Central memory CD8-positive, alpha-beta T cell (primary cell): ENCODE results near the gene BMP2K.
A peak's percentile ranks its signal among the peaks of the same experiment; 100 is the strongest.

Experiments used
- ATAC-seq: fragments of 150-1000 bp; cut with Tn5 transposase; replicated peaks from 2 replicates; pipeline ENCODE4 v1.10.0; 2022; ENCODE audit warnings: mild to moderate bottlenecking, moderate FRiP score, moderate number of reproducible peaks; ENCODE audit not compliant: poor library complexity, severe bottlenecking; ENCODE audit errors: extremely low read depth
- DNase-seq, 2 donors: peaks; one replicate each; pipeline ENCODE4 v3.0.0; 2021; ENCODE audit warnings: low spot score in 2 of 2
- H3K27ac Mint-ChIP-seq: one replicate; pipeline ENCODE4 v1.8.0; 2022; ENCODE audit warnings: low read depth, mild to moderate bottlenecking, moderate library complexity, mixed read lengths
- H3K27me3 Mint-ChIP-seq: one replicate; pipeline ENCODE4 v1.8.0; 2022; ENCODE audit warnings: mixed read lengths
- H3K36me3 Mint-ChIP-seq: one replicate; pipeline ENCODE4 v1.8.0; 2022; ENCODE audit warnings: mild to moderate bottlenecking, moderate library complexity, mixed read lengths; ENCODE audit not compliant: insufficient read depth
- H3K4me1 Mint-ChIP-seq: one replicate; pipeline ENCODE4 v1.8.0; 2022; ENCODE audit warnings: mixed read lengths
- H3K4me3 Mint-ChIP-seq: one replicate; pipeline ENCODE4 v1.8.0; 2022; ENCODE audit warnings: mild to moderate bottlenecking, moderate library complexity, mixed read lengths
- H3K9me3 Mint-ChIP-seq: one replicate; pipeline ENCODE4 v1.8.0; 2022; ENCODE audit warnings: mixed read lengths

The BMP2K gene

GRCh38 chr4:78767350-78767749 is 8.8 kb upstream of the BMP2K start:
- Mint-ChIP-seq H3K27ac (no peak overlapping the region), H3K4me3 (no peak overlapping the region), H3K4me1 (no peaks in the 10 kb centered on the region), H3K27me3 (no peaks in the 10 kb centered on the region), H3K36me3 (no peaks in the 10 kb centered on the region), H3K9me3 (no peaks in the 10 kb centered on the region)
- DNase-seq (no peak), ATAC-seq (no peak)

DNA sequence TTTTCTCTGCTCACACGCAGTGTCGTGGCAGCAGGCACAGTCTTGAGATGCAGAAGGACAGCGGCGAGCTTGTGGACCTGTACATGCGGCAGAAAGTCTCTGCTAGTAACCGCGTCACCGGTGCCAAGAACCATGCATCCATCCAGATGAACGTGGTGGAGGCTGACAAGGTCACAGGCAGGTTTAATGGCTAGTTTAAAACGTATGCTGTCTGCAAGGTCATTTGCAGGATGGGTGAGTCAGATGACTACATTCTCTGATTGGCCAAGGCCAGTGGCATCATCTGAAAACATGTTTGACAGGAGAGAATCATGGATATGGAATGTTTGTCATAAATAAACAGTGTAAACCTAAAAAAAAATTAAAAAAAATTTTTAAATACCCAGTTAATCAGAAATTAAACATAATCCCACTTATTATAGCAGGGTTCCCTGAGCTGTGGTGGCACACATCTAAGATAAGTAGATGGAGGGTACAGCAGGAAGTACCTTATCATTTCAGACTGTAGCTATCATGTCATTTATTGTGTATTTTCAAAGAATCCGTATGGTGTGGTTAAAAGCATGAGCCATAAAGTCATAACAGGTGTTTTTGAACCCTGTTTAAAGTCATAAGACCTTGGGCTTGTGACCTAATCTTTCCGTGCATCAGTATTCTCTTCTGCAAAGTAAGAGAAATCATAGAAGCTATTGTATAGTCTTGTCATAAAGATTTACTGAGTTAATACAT is 7.5 kb upstream of the BMP2K start:
- H3K9me3 Mint-ChIP-seq: no peaks in the 10 kb centered on the region
- no peak overlapping the region for H3K4me3 Mint-ChIP-seq
- H3K4me1 Mint-ChIP-seq: no peaks in the 10 kb centered on the region
- H3K36me3 Mint-ChIP-seq: no peaks in the 10 kb centered on the region
- no peaks in the 10 kb centered on the region for H3K27me3 Mint-ChIP-seq
- ATAC-seq: no peak
- no peak overlapping the region for H3K27ac Mint-ChIP-seq
- no peak for DNase-seq

DNA sequence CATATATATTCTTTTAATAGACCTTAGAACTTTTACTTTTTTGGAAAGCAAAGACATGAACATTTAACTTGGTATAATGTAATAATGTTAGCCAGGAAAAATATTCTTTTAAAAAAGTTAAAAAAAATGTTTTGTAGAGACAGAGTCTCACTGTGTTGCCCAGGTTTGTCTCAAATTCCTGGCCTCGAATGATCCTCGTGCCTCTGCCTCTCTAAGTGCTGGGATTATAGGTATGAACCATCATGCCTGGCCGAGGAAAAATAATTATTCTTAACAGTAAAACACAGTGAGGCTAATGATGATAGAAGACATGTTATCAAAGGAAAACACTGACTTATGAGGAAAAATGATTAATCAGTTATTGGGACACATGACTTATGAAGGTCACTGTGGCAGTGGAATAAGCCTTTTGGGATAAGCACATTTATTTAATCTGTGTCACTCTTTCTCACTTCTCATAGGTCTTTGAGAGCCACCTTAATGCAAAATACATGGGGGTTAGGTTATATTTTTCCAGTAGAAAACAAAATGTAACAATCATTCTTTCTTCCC is 6.0 kb upstream of the BMP2K start:
- no peak overlapping the region for H3K4me3 Mint-ChIP-seq
- ATAC-seq (no peak), DNase-seq (no peak)
- no peaks in the 10 kb centered on the region for H3K27me3 Mint-ChIP-seq
- no peaks in the 10 kb centered on the region for H3K36me3 Mint-ChIP-seq
- H3K9me3 Mint-ChIP-seq: no peaks in the 10 kb centered on the region
- no peaks in the 10 kb centered on the region for H3K4me1 Mint-ChIP-seq
- no peak overlapping the region for H3K27ac Mint-ChIP-seq

- H3K4me3 Mint-ChIP-seq: no peak overlapping the region
Observed at GRCh38 chr4:78772526-78773091, 3.5 kb upstream of the BMP2K start.

DNA sequence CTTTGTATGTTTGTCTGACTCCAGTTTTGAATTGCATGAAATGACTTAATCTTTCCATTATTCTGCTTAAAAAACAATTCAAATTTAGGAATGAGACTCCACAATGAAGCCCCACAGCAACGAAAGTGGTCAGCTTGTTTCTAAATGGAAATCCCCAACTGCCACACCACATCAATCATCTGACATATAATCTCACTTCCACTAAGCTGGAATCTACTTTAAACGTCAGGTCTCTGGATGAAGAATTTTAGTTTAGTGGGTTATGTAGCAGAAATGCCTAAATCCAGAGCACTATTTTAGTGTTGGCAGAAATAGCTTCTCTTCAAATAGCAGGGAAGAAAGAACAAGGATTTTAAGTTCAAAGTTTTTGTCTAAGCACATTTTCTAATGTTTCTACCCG is 1.7 kb upstream of the BMP2K start:
- no peak overlapping the region for H3K27ac Mint-ChIP-seq
- peaks cover 12% of the 10 kb centered on the region for H3K4me1 Mint-ChIP-seq
- DNase-seq (no peak), ATAC-seq (no peak)
- peaks cover 12% of the 10 kb centered on the region for H3K36me3 Mint-ChIP-seq
- no peaks in the 10 kb centered on the region for H3K9me3 Mint-ChIP-seq
- no peak overlapping the region for H3K4me3 Mint-ChIP-seq
- no peaks in the 10 kb centered on the region for H3K27me3 Mint-ChIP-seq

More at GRCh38 chr4:78772526-78773091, 3.5 kb upstream of the BMP2K start:
- H3K36me3 Mint-ChIP-seq: peaks cover 12% of the 10 kb centered on the region
- H3K4me1 Mint-ChIP-seq: peaks cover 10% of the 10 kb centered on the region
- DNase-seq (no peak), ATAC-seq (no peak)
- H3K27me3 Mint-ChIP-seq: no peaks in the 10 kb centered on the region
- H3K27ac Mint-ChIP-seq: no peak overlapping the region
- no peaks in the 10 kb centered on the region for H3K9me3 Mint-ChIP-seq

- Mint-ChIP-seq H3K4me1 (peaks cover 12% of the 10 kb centered on the region), H3K4me3 (peak overlapping the region; percentile 87), H3K27ac (peak overlapping the region; percentile 89), H3K36me3 (peaks cover 12% of the 10 kb centered on the region), H3K27me3 (no peaks in the 10 kb centered on the region), H3K9me3 (no peaks in the 10 kb centered on the region)
- peak; percentile 75 to 81 for DNase-seq
- ATAC-seq: peak; percentile 64
Observed at GRCh38 chr4:78775303-78776078, 659 bp upstream of the BMP2K start.

DNA sequence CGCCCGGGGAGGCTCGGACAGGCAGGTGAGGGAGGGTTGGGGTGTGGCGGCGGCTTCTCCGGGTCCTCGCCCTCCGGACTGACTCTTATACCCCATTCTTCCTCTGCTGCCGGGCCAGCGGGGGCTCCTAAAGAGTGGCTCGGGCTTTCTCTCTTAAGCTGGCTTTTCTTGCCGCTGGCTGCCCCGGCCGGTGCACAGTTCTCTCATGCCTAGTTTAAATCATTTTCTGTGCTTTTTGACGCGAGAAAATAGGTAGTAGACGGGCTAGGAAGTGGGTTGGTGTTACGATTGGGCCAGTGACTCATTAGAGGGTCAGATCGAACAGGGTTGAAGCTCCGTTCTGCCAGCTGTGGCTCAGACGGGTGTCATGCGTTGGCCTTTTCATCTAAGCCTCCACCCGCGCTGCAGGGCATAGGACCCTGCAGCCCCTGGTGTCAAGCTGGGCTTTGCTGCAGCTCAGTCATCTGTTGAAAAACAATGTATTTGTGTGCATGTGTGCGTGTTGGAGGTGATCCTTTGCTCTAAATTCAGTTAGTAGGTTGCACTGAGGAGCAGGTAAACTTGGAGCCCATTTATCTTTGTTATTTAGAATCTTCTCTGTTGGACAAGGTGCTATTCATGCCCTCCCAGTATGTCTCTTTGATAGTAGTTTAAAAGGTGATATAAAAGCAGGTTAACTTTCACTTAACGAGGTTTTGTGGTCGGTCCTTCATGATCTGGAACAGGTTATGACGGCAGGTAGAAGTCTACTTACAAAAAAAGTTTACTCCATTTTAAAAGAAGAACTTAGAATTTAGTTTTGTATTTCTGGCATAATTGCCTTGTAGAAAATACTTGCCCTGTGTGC is 802 bp downstream of the BMP2K start:
- H3K4me3 Mint-ChIP-seq: peak overlapping the region; percentile 87
- peak overlapping the region; percentile 92 for H3K27ac Mint-ChIP-seq
- ATAC-seq (peak; percentile 38), DNase-seq (peak; percentile 13 to 14)
- H3K36me3 Mint-ChIP-seq: peaks cover 12% of the 10 kb centered on the region
- H3K4me1 Mint-ChIP-seq: peaks cover 12% of the 10 kb centered on the region
- H3K27me3 Mint-ChIP-seq: no peaks in the 10 kb centered on the region
- H3K9me3 Mint-ChIP-seq: no peaks in the 10 kb centered on the region

DNA sequence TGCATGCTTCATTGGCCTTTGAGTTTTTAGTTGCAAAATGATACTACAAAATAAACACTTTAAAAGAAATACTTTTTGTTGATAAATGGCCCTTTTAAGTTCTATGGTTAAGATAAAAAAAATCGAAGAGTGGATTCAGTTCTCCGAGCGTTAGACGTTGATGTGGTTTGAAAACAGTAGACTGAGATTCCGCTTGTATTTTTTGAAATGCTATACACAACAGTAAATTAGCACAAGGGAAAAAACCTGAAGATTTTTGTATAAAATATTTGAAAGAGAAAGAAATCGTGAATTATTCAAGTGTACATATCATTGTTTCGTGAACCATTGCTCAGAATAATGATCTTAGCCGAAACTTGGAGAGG is 1.4 kb downstream of the BMP2K start:
- Mint-ChIP-seq H3K4me3 (peak overlapping the region; percentile 87), H3K27ac (peak overlapping the region; percentile 92), H3K27me3 (no peaks in the 10 kb centered on the region), H3K4me1 (peaks cover 12% of the 10 kb centered on the region), H3K9me3 (no peaks in the 10 kb centered on the region), H3K36me3 (peaks cover 12% of the 10 kb centered on the region)
- no peak for ATAC-seq
- no peak for DNase-seq

- no peaks in the 10 kb centered on the region for H3K27me3 Mint-ChIP-seq
- H3K9me3 Mint-ChIP-seq: no peaks in the 10 kb centered on the region
- no peak overlapping the region for H3K4me3 Mint-ChIP-seq
- H3K4me1 Mint-ChIP-seq: peaks cover 12% of the 10 kb centered on the region
- no peak overlapping the region for H3K27ac Mint-ChIP-seq
- DNase-seq (no peak), ATAC-seq (no peak)
- H3K36me3 Mint-ChIP-seq: peaks cover 12% of the 10 kb centered on the region
Observed at GRCh38 chr4:78778530-78778929, 2.4 kb downstream of the BMP2K start.

- Mint-ChIP-seq H3K36me3 (peaks cover 12% of the 10 kb centered on the region), H3K4me3 (no peak overlapping the region), H3K27ac (no peak overlapping the region), H3K9me3 (no peaks in the 10 kb centered on the region), H3K27me3 (no peaks in the 10 kb centered on the region), H3K4me1 (peaks cover 12% of the 10 kb centered on the region)
- ATAC-seq (no peak), DNase-seq (no peak)
Observed at GRCh38 chr4:78779280-78779679, 3.1 kb downstream of the BMP2K start.

GRCh38 chr4:78780093-78780492 is 3.9 kb downstream of the BMP2K start:
- peaks cover 12% of the 10 kb centered on the region for H3K4me1 Mint-ChIP-seq
- no peaks in the 10 kb centered on the region for H3K27me3 Mint-ChIP-seq
- no peak overlapping the region for H3K27ac Mint-ChIP-seq
- no peak for ATAC-seq
- H3K9me3 Mint-ChIP-seq: no peaks in the 10 kb centered on the region
- peaks cover 12% of the 10 kb centered on the region for H3K36me3 Mint-ChIP-seq
- no peak overlapping the region for H3K4me3 Mint-ChIP-seq
- DNase-seq: no peak

GRCh38 chr4:78781139-78781538 is 5.0 kb downstream of the BMP2K start:
- ATAC-seq: no peak
- no peak overlapping the region for H3K4me3 Mint-ChIP-seq

More at GRCh38 chr4:78781139-78781538, 5.0 kb downstream of the BMP2K start:
- Mint-ChIP-seq H3K36me3 (peaks cover 8% of the 10 kb centered on the region), H3K9me3 (no peaks in the 10 kb centered on the region), H3K27me3 (no peaks in the 10 kb centered on the region), H3K4me1 (peaks cover 12% of the 10 kb centered on the region), H3K27ac (no peak overlapping the region)
- no peak for DNase-seq
